ENCODE measurements around the gene CARMIL1.

Gene CARMIL1

GRCh38 chr6:25307805-25308494 lies 28.8 kb downstream of the CARMIL1 start:
- Histone ChIP-seq H3K36me3 (ENCODE audit: control insufficient read depth, insufficient read depth, low read length) (no peaks in the 10 kb centered on the region), H3K4me3 (ENCODE audit: extremely low read depth, insufficient read depth, low read length, poor library complexity, severe bottlenecking) (no peak overlapping the region), H3K27ac (ENCODE audit: low read depth, low read length, severe bottlenecking) (no peak overlapping the region), H3K4me1 (ENCODE audit: control insufficient read depth, insufficient read depth, low read length, poor library complexity, severe bottlenecking) (peaks cover 24% of the 10 kb centered on the region), H3K9me3 (ENCODE audit: control insufficient read depth, low read length) (no peaks in the 10 kb centered on the region)
- 93% methylated on average over 2 of the region's 4 CpGs; no CpG with 5 or more reads in 1 of the 2 experiments for WGBS, 2 experiments (ENCODE audit: insufficient coverage in 2 of 2)

GRCh38 chr6:25309886-25310285 lies 30.7 kb downstream of the CARMIL1 start:
- Histone ChIP-seq H3K4me3 (ENCODE audit: extremely low read depth, insufficient read depth, low read length, poor library complexity, severe bottlenecking) (no peak overlapping the region), H3K27ac (ENCODE audit: low read depth, low read length, severe bottlenecking) (no peak overlapping the region), H3K36me3 (ENCODE audit: control insufficient read depth, insufficient read depth, low read length) (no peaks in the 10 kb centered on the region), H3K9me3 (ENCODE audit: control insufficient read depth, low read length) (no peaks in the 10 kb centered on the region), H3K4me1 (ENCODE audit: control insufficient read depth, insufficient read depth, low read length, poor library complexity, severe bottlenecking) (peaks cover 35% of the 10 kb centered on the region)
- WGBS, 2 experiments (ENCODE audit: insufficient coverage in 2 of 2): 100% methylated on average over 1 of the region's 8 CpGs; no CpG with 5 or more reads in 1 of the 2 experiments

- no CpG with 5 or more reads among the region's 1 CpG for WGBS, 2 experiments (ENCODE audit: insufficient coverage in 2 of 2)
- Histone ChIP-seq H3K4me1 (ENCODE audit: control insufficient read depth, insufficient read depth, low read length, poor library complexity, severe bottlenecking) (peaks cover 46% of the 10 kb centered on the region), H3K27ac (ENCODE audit: low read depth, low read length, severe bottlenecking) (no peak overlapping the region), H3K36me3 (ENCODE audit: control insufficient read depth, insufficient read depth, low read length) (no peaks in the 10 kb centered on the region), H3K4me3 (ENCODE audit: extremely low read depth, insufficient read depth, low read length, poor library complexity, severe bottlenecking) (no peak overlapping the region), H3K9me3 (ENCODE audit: control insufficient read depth, low read length) (no peaks in the 10 kb centered on the region)
Measured at GRCh38 chr6:25311331-25311840, 32.2 kb downstream of the CARMIL1 start.

- peak overlapping the region; percentile 82 for H3K27ac ChIP-seq (ENCODE audit: low read depth, low read length, severe bottlenecking)
- H3K4me1 ChIP-seq (ENCODE audit: control insufficient read depth, insufficient read depth, low read length, poor library complexity, severe bottlenecking): peaks cover 46% of the 10 kb centered on the region
Measured at GRCh38 chr6:25312034-25312620, 33.0 kb downstream of the CARMIL1 start.

GRCh38 chr6:25312703-25313102 lies 33.5 kb downstream of the CARMIL1 start:
- Histone ChIP-seq H3K27ac (ENCODE audit: low read depth, low read length, severe bottlenecking) (peak overlapping the region; percentile 82), H3K4me1 (ENCODE audit: control insufficient read depth, insufficient read depth, low read length, poor library complexity, severe bottlenecking) (peaks cover 46% of the 10 kb centered on the region), H3K4me3 (ENCODE audit: extremely low read depth, insufficient read depth, low read length, poor library complexity, severe bottlenecking) (no peak overlapping the region), H3K9me3 (ENCODE audit: control insufficient read depth, low read length) (no peaks in the 10 kb centered on the region), H3K36me3 (ENCODE audit: control insufficient read depth, insufficient read depth, low read length) (no peaks in the 10 kb centered on the region)
- WGBS, 2 experiments (ENCODE audit: insufficient coverage in 2 of 2): no CpG with 5 or more reads among the region's 2 CpGs

More at GRCh38 chr6:25312034-25312620, 33.0 kb downstream of the CARMIL1 start:
- WGBS, 2 experiments (ENCODE audit: insufficient coverage in 2 of 2): no CpG with 5 or more reads among the region's 2 CpGs
- Histone ChIP-seq H3K9me3 (ENCODE audit: control insufficient read depth, low read length) (no peaks in the 10 kb centered on the region), H3K4me3 (ENCODE audit: extremely low read depth, insufficient read depth, low read length, poor library complexity, severe bottlenecking) (no peak overlapping the region), H3K36me3 (ENCODE audit: control insufficient read depth, insufficient read depth, low read length) (no peaks in the 10 kb centered on the region)

- Histone ChIP-seq H3K9me3 (ENCODE audit: control insufficient read depth, low read length) (no peaks in the 10 kb centered on the region), H3K4me3 (ENCODE audit: extremely low read depth, insufficient read depth, low read length, poor library complexity, severe bottlenecking) (no peak overlapping the region), H3K36me3 (ENCODE audit: control insufficient read depth, insufficient read depth, low read length) (no peaks in the 10 kb centered on the region), H3K27ac (ENCODE audit: low read depth, low read length, severe bottlenecking) (no peak overlapping the region), H3K4me1 (ENCODE audit: control insufficient read depth, insufficient read depth, low read length, poor library complexity, severe bottlenecking) (peaks cover 49% of the 10 kb centered on the region)
- WGBS, 2 experiments (ENCODE audit: insufficient coverage in 2 of 2): no CpG with 5 or more reads among the region's 2 CpGs
Measured at GRCh38 chr6:25314509-25315175, 35.5 kb downstream of the CARMIL1 start.

- no peaks in the 10 kb centered on the region for H3K9me3 ChIP-seq (ENCODE audit: control insufficient read depth, low read length)
- no peaks in the 10 kb centered on the region for H3K36me3 ChIP-seq (ENCODE audit: control insufficient read depth, insufficient read depth, low read length)
- H3K27ac ChIP-seq (ENCODE audit: low read depth, low read length, severe bottlenecking): no peak overlapping the region
- H3K4me3 ChIP-seq (ENCODE audit: extremely low read depth, insufficient read depth, low read length, poor library complexity, severe bottlenecking): no peak overlapping the region
- peaks cover 48% of the 10 kb centered on the region for H3K4me1 ChIP-seq (ENCODE audit: control insufficient read depth, insufficient read depth, low read length, poor library complexity, severe bottlenecking)
- 50 to 53% methylated on average over 9 to 10 of the region's 10 CpGs for WGBS, 2 experiments (ENCODE audit: insufficient coverage in 2 of 2)
Measured at GRCh38 chr6:25315194-25316177, 36.3 kb downstream of the CARMIL1 start.

- peaks cover 46% of the 10 kb centered on the region for H3K4me1 ChIP-seq (ENCODE audit: control insufficient read depth, insufficient read depth, low read length, poor library complexity, severe bottlenecking)
- H3K9me3 ChIP-seq (ENCODE audit: control insufficient read depth, low read length): no peaks in the 10 kb centered on the region
- H3K27ac ChIP-seq (ENCODE audit: low read depth, low read length, severe bottlenecking): no peak overlapping the region
- no peak overlapping the region for H3K4me3 ChIP-seq (ENCODE audit: extremely low read depth, insufficient read depth, low read length, poor library complexity, severe bottlenecking)
- WGBS, 2 experiments (ENCODE audit: insufficient coverage in 2 of 2): 88% methylated on average over 1 of the region's 4 CpGs; no CpG with 5 or more reads in 1 of the 2 experiments
- no peaks in the 10 kb centered on the region for H3K36me3 ChIP-seq (ENCODE audit: control insufficient read depth, insufficient read depth, low read length)
Measured at GRCh38 chr6:25316626-25317025, 37.5 kb downstream of the CARMIL1 start.

GRCh38 chr6:25318589-25318988 lies 39.4 kb downstream of the CARMIL1 start:
- no peaks in the 10 kb centered on the region for H3K36me3 ChIP-seq (ENCODE audit: control insufficient read depth, insufficient read depth, low read length)
- no peak overlapping the region for H3K27ac ChIP-seq (ENCODE audit: low read depth, low read length, severe bottlenecking)
- 92 to 96% methylated on average over 5 to 6 of the region's 6 CpGs for WGBS, 2 experiments (ENCODE audit: insufficient coverage in 2 of 2)
- no peaks in the 10 kb centered on the region for H3K9me3 ChIP-seq (ENCODE audit: control insufficient read depth, low read length)
- no peak overlapping the region for H3K4me3 ChIP-seq (ENCODE audit: extremely low read depth, insufficient read depth, low read length, poor library complexity, severe bottlenecking)
- peaks cover 29% of the 10 kb centered on the region for H3K4me1 ChIP-seq (ENCODE audit: control insufficient read depth, insufficient read depth, low read length, poor library complexity, severe bottlenecking)

- Histone ChIP-seq H3K36me3 (ENCODE audit: control insufficient read depth, insufficient read depth, low read length) (no peaks in the 10 kb centered on the region), H3K9me3 (ENCODE audit: control insufficient read depth, low read length) (no peaks in the 10 kb centered on the region), H3K4me1 (ENCODE audit: control insufficient read depth, insufficient read depth, low read length, poor library complexity, severe bottlenecking) (peaks cover 31% of the 10 kb centered on the region), H3K4me3 (ENCODE audit: extremely low read depth, insufficient read depth, low read length, poor library complexity, severe bottlenecking) (no peak overlapping the region), H3K27ac (ENCODE audit: low read depth, low read length, severe bottlenecking) (no peak overlapping the region)
- WGBS, 2 experiments (ENCODE audit: insufficient coverage in 2 of 2): 13 to 45% methylated on average over 1 of the region's 1 CpG
Measured at GRCh38 chr6:25320459-25320858, 41.3 kb downstream of the CARMIL1 start.
